ACC112 (cell line): ENCODE data around the gene ARPC5L.

ENCODE experiments used
- H2AFZ ChIP-seq: fragments of 200-600 bp; sonication (generic); one replicate; pipeline ENCODE4 v1.6.0; 2017; ENCODE audit warnings: antibody characterized with exemption, low read length; ENCODE audit not compliant: unreplicated experiment
- H3K27ac ChIP-seq: fragments of 200-600 bp; sonication (generic); 2 replicates; pipeline ENCODE4 v1.5.1; 2014; ENCODE audit warnings: low read depth, mild to moderate bottlenecking, antibody characterized with exemption, low read length, moderate library complexity
- H3K27me3 ChIP-seq: fragments of 200-600 bp; sonication (generic); 2 replicates; pipeline ENCODE4 v1.6.1; 2014; ENCODE audit warnings: mild to moderate bottlenecking, antibody characterized with exemption, low read length, moderate library complexity, mixed read lengths; ENCODE audit not compliant: insufficient read depth
- H3K36me3 ChIP-seq: fragments of 200-600 bp; sonication (generic); 2 replicates; pipeline ENCODE4 v1.6.1; 2016; ENCODE audit warnings: mild to moderate bottlenecking, antibody characterized with exemption, low read length, moderate library complexity, mixed read lengths; ENCODE audit not compliant: insufficient read depth
- H3K4me1 ChIP-seq: fragments of 200-600 bp; sonication (generic); one replicate; pipeline ENCODE4 v1.6.1; 2016; ENCODE audit warnings: low read length, mixed read lengths; ENCODE audit not compliant: insufficient read depth, unreplicated experiment, control insufficient read depth
- H3K4me3 ChIP-seq: fragments of 200-600 bp; sonication (generic); 2 replicates; pipeline ENCODE4 v1.5.1; 2014; ENCODE audit warnings: mild to moderate bottlenecking, low read depth, low read length
- H3K79me2 ChIP-seq: fragments of 200-600 bp; sonication (generic); one replicate; pipeline ENCODE4 v1.6.0; 2016; ENCODE audit warnings: low read length; ENCODE audit not compliant: control insufficient read depth, unreplicated experiment, insufficient read depth

The ARPC5L gene

DNA sequence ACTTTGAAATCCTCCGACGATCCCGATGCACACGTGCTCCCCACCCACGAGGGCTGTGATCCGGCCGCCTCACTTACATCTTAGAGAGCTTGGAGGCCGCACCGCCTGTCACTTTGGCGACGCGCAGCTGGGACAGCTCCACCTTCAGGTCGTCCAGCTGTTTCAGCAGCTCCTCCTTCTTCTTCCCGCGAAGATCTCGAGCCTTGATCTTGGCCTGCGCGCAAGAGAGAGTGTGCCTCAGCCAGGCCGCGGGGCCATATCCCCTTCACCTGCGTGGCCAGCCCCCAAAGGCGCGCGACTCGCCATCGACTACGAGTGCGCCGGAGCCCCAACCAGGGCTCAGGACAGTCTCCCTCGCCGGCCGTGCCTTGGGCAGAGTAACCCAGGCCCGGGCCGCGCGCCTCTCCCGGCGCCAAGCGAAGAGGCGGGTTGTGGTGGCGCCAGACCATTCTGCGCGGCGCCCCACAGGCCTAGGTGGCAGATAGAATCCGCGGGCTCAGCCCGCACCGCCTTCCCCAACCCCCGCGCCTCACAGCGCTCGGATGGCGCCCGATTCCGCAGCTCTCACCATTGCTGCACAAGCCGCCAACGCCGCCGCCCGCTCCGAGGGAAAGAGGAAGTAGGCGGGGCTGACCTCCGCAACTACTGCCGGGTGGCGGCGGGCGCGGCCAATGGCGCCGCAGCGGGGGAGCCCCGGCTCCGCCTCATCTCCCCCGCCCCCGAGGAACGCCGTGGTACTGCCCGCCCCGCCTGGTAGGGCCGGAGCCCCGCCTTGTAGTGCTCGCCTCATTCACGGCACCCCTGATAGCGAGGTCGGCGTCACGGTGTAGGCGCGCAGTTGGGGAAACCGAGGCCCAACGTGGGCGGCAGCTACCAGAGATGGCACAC lies at the start of gene ARPC5L, which contains the start of gene RPL35:
ARPC5L (plus strand) TSS at position 789 of the 888 bp plus-strand sequence. CDS start 7,161 bp downstream, outside the sequence.
RPL35 (minus strand) TSS at position 616 of the 888 bp plus-strand sequence; CDS start at position 571, 45 bp downstream.
- Histone ChIP-seq H3K36me3 (peaks cover 24% of the 10 kb centered on the region), H2AFZ (peak within 1 kb of the TSS; percentile 87), H3K4me1 (peaks cover 29% of the 10 kb centered on the region), H3K27ac (peak within 1 kb of the TSS; percentile 74), H3K4me3 (peak within 1 kb of the TSS; percentile 88), H3K27me3 (no peaks in the 10 kb centered on the region), H3K79me2 (peaks cover 30% of the 10 kb centered on the region)

- Histone ChIP-seq H3K36me3 (no peaks in the 10 kb centered on the region), H2AFZ (no peak overlapping the region), H3K4me3 (no peak overlapping the region), H3K27me3 (no peaks in the 10 kb centered on the region), H3K79me2 (no peaks in the 10 kb centered on the region), H3K4me1 (peaks cover 21% of the 10 kb centered on the region), H3K27ac (no peak overlapping the region)
Observed at GRCh38 chr9:124812441-124812876, 49.5 kb upstream of the ARPC5L start.

GRCh38 chr9:124813041-124813440 lies 48.9 kb upstream of the ARPC5L start:
- Histone ChIP-seq H3K36me3 (no peaks in the 10 kb centered on the region), H3K79me2 (no peaks in the 10 kb centered on the region), H3K4me3 (no peak overlapping the region), H3K27me3 (no peaks in the 10 kb centered on the region), H3K27ac (no peak overlapping the region), H3K4me1 (peaks cover 21% of the 10 kb centered on the region), H2AFZ (no peak overlapping the region)

GRCh38 chr9:124813501-124814163 lies 48.3 kb upstream of the ARPC5L start:
- peaks cover 21% of the 10 kb centered on the region for H3K4me1 ChIP-seq
- H3K27ac ChIP-seq, result no peak overlapping the region
- no peaks in the 10 kb centered on the region for H3K79me2 ChIP-seq
- no peaks in the 10 kb centered on the region for H3K27me3 ChIP-seq
- no peak overlapping the region for H2AFZ ChIP-seq
- no peaks in the 10 kb centered on the region for H3K36me3 ChIP-seq
- no peak overlapping the region for H3K4me3 ChIP-seq

GRCh38 chr9:124814164-124814535 lies 47.8 kb upstream of the ARPC5L start:
- peaks cover 21% of the 10 kb centered on the region for H3K4me1 ChIP-seq
- H3K36me3 ChIP-seq, result no peaks in the 10 kb centered on the region
- H3K79me2 ChIP-seq, result no peaks in the 10 kb centered on the region
- H3K27ac ChIP-seq, result no peak overlapping the region
- H3K4me3 ChIP-seq, result no peak overlapping the region
- no peaks in the 10 kb centered on the region for H3K27me3 ChIP-seq
- no peak overlapping the region for H2AFZ ChIP-seq

DNA sequence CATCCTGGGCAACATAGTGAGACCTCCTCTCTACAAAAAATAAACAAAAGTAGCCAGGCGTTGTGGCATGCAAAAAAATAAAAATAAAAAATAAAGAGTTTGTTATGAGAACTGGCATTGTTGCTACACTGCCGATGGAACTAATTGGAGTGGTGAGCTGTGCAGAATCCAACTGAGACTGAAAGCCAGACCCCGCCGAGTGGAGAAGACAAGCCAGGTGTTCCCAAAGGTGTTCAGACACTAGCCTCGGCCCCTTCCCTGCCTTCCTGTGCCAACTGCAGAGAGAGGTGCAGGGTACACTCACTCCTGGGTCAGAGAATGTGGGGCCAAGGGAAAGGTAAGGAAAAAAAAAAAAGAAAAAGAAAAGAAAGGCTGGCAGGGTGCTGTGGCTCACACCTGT lies 46.3 kb upstream of the ARPC5L start:
- Histone ChIP-seq H2AFZ (no peak overlapping the region), H3K4me3 (no peak overlapping the region), H3K27me3 (no peaks in the 10 kb centered on the region), H3K27ac (no peak overlapping the region), H3K4me1 (peaks cover 20% of the 10 kb centered on the region), H3K79me2 (no peaks in the 10 kb centered on the region), H3K36me3 (no peaks in the 10 kb centered on the region)

DNA sequence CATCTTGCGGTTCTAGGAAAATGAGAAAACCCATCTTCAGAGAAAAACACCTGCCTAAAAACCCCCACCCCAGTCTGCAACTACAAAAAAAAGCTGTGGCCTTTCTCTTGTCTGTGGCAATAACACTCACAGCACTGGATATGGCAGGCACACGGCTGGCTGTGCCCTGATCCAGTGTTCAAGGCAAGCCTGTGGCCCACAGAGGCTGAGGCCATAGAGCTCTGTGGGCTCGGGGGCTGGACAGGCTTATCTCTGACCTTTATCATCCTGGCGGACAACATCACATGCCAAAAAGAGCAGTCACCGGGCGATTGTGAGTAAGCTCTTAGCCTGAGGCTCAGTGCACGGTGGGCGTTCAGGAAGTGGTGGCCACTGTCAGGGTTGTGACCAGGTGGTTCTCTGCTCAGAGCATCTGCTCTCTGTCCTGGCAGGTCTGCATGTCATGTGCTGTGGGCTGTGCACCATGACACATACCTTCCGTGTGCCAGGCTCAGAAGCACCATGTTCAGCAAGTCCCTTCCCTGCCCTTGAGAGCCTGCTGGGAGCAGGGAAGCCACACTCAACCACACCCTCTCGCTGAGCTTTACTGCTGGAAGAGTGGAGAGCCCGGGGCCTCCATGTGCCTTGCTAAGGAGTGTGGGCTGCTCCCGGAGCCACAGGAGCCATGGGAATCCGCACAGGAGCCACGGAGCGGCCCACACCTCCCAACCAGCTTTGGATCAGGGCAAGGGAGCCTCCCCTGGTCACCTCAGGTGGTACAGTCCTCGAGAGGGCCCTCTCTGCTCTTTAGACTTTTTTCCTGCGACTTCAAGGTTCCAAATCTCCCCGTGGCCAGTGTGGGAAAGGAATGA lies 43.3 kb upstream of the ARPC5L start:
- Histone ChIP-seq H3K4me3 (no peak overlapping the region), H3K27ac (no peak overlapping the region), H3K4me1 (no peaks in the 10 kb centered on the region), H3K27me3 (no peaks in the 10 kb centered on the region), H3K36me3 (no peaks in the 10 kb centered on the region), H3K79me2 (no peaks in the 10 kb centered on the region), H2AFZ (no peak overlapping the region)

DNA sequence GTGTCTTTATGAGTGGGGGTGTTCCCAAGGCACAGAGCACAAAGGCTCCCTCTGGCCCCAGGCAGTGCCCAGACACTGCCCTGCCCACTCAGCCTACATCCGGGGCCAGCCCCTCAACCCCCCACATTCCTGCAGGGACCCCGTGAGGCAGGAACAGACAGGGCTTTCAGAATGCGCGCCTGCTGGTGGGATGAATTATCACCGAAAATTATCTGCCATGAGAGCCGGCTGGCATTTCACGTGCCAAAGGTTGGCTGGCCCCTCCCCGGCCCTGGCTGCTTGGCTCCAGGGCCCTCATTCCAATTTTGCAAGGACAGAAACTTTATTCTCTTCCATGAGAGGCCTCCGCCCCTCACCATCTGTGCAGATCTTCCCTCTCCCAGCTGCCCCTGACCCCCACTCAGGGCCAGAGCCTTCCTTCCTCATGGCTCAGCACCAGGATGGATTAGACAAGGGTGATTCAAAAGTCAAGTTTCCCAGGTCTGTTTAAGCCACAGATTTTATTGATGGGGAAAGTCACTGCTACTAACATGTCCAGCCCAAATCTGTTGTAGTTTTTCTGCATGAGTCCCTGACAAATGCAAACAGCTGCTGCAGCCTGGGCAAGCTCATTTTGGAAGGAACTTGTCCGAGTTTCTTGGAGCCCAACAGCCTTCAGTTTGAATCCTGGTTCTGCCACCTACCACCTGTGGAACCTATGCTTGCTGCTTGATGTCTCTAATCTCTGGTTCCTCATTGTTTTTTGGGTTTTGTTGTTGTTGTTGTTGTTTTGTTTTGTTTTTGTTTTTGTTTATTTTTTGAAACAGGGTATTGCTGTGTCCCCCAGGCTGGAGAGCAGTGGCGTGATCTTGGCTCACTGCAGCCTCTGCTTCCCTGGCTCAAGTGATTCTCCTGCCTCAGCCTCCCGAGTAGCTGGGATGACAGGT lies 41.0 kb upstream of the ARPC5L start:
- Histone ChIP-seq H3K27me3 (no peaks in the 10 kb centered on the region), H3K27ac (no peak overlapping the region), H2AFZ (no peak overlapping the region), H3K79me2 (no peaks in the 10 kb centered on the region), H3K4me1 (no peaks in the 10 kb centered on the region), H3K4me3 (no peak overlapping the region), H3K36me3 (no peaks in the 10 kb centered on the region)

DNA sequence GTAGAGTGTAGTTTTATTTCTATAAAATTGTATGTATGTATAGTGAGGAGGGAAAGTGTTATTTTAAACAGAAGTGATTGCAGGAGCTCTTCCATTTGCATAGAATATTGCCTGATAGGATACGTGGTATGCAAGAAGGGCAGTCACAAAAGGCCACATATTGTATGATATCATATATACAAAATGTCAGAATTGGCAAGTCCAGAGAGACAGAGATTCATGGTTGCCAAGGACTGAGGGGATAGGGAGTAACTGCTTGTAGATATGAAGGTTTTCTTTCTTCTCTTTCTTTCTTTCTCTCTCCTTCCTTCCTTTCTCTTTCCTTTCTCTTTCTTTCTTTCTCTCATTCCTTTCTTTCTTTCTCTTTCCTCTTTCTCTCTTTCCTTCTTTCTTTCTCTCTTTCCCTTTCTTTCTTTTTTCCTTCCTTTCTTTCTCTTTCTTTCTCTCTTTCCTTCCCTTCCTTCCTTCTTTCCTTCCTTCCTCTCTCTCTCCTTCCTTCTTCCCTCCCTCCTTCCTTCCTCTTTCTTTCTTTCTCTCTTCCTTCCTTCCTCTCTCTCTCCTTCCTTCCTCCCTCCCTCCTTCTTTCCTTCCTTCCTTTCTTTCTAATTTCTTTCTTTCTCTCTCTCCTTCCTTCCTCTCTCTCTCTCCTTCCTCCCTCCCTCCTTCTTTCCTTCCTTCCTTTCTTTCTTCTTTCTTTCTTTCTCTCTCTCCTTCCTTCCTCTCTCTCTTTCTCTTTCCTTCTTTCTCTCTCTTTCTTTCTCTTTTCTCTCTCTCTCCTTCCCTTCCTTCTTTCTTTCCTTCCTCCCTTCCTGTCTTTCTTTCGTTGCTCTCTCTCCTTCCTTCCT lies 33.2 kb upstream of the ARPC5L start:
- H3K27me3 ChIP-seq, result peaks cover 5% of the 10 kb centered on the region; the same call in 1 of the 2 replicates
- H2AFZ ChIP-seq, result no peak overlapping the region
- no peaks in the 10 kb centered on the region for H3K79me2 ChIP-seq
- H3K36me3 ChIP-seq, result no peaks in the 10 kb centered on the region
- no peak overlapping the region for H3K4me3 ChIP-seq
- no peak overlapping the region for H3K27ac ChIP-seq
- peaks cover 7% of the 10 kb centered on the region for H3K4me1 ChIP-seq
